A673 (cell line): ENCODE results near the gene NEU3. TPM values are rescaled to one million over a fixed set of nuclear protein-coding genes. Genes with fewer than 3 reads are reported as not detected.

ENCODE experiments used
- BruUV-seq: library from RNA; stranded (reverse); fragments of 400-500 nt; replicated peaks from 2 replicates; lab custom pipeline; 2021; lab: Mats Ljungman, UMichigan
- CTCF ChIA-PET: fragments of 300-600 bp; sonication (Branson Sonifier 250); formaldehyde crosslinking; loops from one replicate; lab custom pipeline; 2022; ENCODE audit warnings: antibody characterized with exemption; lab: Charles Lee
- POLR2A ChIA-PET: fragments of 300-600 bp; sonication (Branson Sonifier 250); formaldehyde crosslinking; loops from one replicate; lab custom pipeline; 2022; ENCODE audit warnings: antibody characterized with exemption; ENCODE audit not compliant: low non-redundant PET; lab: Charles Lee
- DNase-seq: peaks from one replicate; pipeline ENCODE4 v3.0.0-alpha.2; 2015; ENCODE audit warnings: low spot score
- H3K27ac ChIP-seq: fragments of 200-600 bp; sonication (generic); 2 replicates; pipeline ENCODE4 v1.5.1; 2016; ENCODE audit warnings: mixed run types, low read depth, mild to moderate bottlenecking, mixed read lengths, antibody characterized with exemption, low read length; ENCODE audit not compliant: poor library complexity, severe bottlenecking
- H3K27me3 ChIP-seq: fragments of 200-600 bp; sonication (generic); replicated peaks from 2 replicates; pipeline ENCODE4 v1.6.1; 2017; ENCODE audit warnings: mixed run types, low read depth, mild to moderate bottlenecking, mixed read lengths, antibody characterized with exemption, low read length; ENCODE audit not compliant: insufficient read depth, poor library complexity
- H3K36me3 ChIP-seq: fragments of 200-600 bp; sonication (generic); 2 replicates; pipeline ENCODE4 v1.6.1; 2016; ENCODE audit warnings: mixed run types, mild to moderate bottlenecking, mixed read lengths, antibody characterized with exemption, low read length; ENCODE audit not compliant: insufficient read depth, poor library complexity, severe bottlenecking
- H3K4me1 ChIP-seq: fragments of 200-600 bp; sonication (generic); 2 replicates; pipeline ENCODE4 v1.6.1; 2017; ENCODE audit warnings: mixed run types, mild to moderate bottlenecking, mixed read lengths, antibody characterized with exemption, low read length; ENCODE audit not compliant: insufficient read depth, poor library complexity, severe bottlenecking
- H3K4me3 ChIP-seq: fragments of 200-600 bp; sonication (generic); 2 replicates; pipeline ENCODE4 v1.5.1; 2016; ENCODE audit warnings: low read depth, mixed run types, mild to moderate bottlenecking, mixed read lengths, low read length; ENCODE audit not compliant: poor library complexity, severe bottlenecking
- H3K9me3 ChIP-seq: fragments of 200-600 bp; sonication (generic); 2 replicates; pipeline ENCODE4 v1.6.1; 2016; ENCODE audit warnings: mixed run types, low read depth, mild to moderate bottlenecking, mixed read lengths, antibody characterized with exemption, low read length; ENCODE audit not compliant: poor library complexity, severe bottlenecking
- CTCF ChIP-seq: fragments of 300-800, 200-600 bp; sonication (generic); conservative IDR thresholded peaks from 2 replicates; pipeline ENCODE4 v1.5.1; 2017; ENCODE audit warnings: low read depth, mild to moderate bottlenecking, antibody characterized with exemption, low read length, moderate library complexity, mixed read lengths
- EZH2 ChIP-seq: fragments of 200-600 bp; sonication (generic); IDR thresholded peaks from 2 replicates; pipeline ENCODE4 v1.6.1; 2017; ENCODE audit warnings: borderline replicate concordance, low read depth, mild to moderate bottlenecking, mixed read lengths, antibody characterized with exemption, low read length; ENCODE audit not compliant: poor library complexity, severe bottlenecking
- intact Hi-C: fragments of 100-400 bp; cut with micrococcal nuclease; formaldehyde crosslinking; loops from one replicate; pipeline ENCODE4 v1.10.0; 2022; ENCODE audit not compliant: unreplicated experiment
- total RNA-seq: library from RNA; stranded (reverse); gene quantifications from 2 replicates; pipeline ENCODE4 v1.2.3, GENCODE V29; 2021

Gene NEU3
- total RNA-seq, 1 experiment from 2014 or later: 11.5 TPM

GRCh38 chr11:74953451-74953850 is 35.3 kb upstream of the NEU3 start:
- no TSS peak for BruUV-seq
- no peak for TF ChIP-seq EZH2
- CTCF ChIA-PET: no interaction called here

GRCh38 chr11:74954199-74954598 is 34.5 kb upstream of the NEU3 start:
- Histone ChIP-seq H3K27ac (no peak overlapping the region), H3K27me3 (no peaks in the 10 kb centered on the region), H3K4me3 (no peak overlapping the region), H3K9me3 (peaks cover 6% of the 10 kb centered on the region), H3K4me1 (peaks cover 13% of the 10 kb centered on the region), H3K36me3 (peaks cover 18% of the 10 kb centered on the region)
- ChIA-PET CTCF (no interaction called here), POLR2A (interaction anchor here (0.6 kb wide), 1 partner anchor 1450 kb away, joined by 3 read pairs; no protein-coding TSS in a partner anchor)
- no TSS peak for BruUV-seq
- no peak for DNase-seq
- intact Hi-C loops: no loop called here
- no peak for TF ChIP-seq EZH2
- no peak for TF ChIP-seq CTCF

More at GRCh38 chr11:74953451-74953850, 35.3 kb upstream of the NEU3 start:
- H3K9me3 ChIP-seq: peaks cover 6% of the 10 kb centered on the region
- H3K4me1 ChIP-seq: peaks cover 13% of the 10 kb centered on the region
- no peak for DNase-seq
- H3K36me3 ChIP-seq: peaks cover 18% of the 10 kb centered on the region
- H3K4me3 ChIP-seq: no peak overlapping the region
- intact Hi-C loops: no loop called here
- H3K27me3 ChIP-seq: no peaks in the 10 kb centered on the region
- no peak overlapping the region for H3K27ac ChIP-seq
- POLR2A ChIA-PET: interaction anchor here (0.6 kb wide), 1 partner anchor 1451 kb away, joined by 3 read pairs; no protein-coding TSS in a partner anchor

GRCh38 chr11:74956397-74957015 is 32.2 kb upstream of the NEU3 start:
- no peak overlapping the region for H3K4me3 ChIP-seq
- BruUV-seq: no TSS peak
- peaks cover 6% of the 10 kb centered on the region for H3K9me3 ChIP-seq
- H3K4me1 ChIP-seq: peaks cover 20% of the 10 kb centered on the region
- intact Hi-C loops: no loop called here
- no peaks in the 10 kb centered on the region for H3K27me3 ChIP-seq
- no peak overlapping the region for H3K27ac ChIP-seq
- POLR2A ChIA-PET: no interaction called here
- H3K36me3 ChIP-seq: peaks cover 19% of the 10 kb centered on the region
- TF ChIP-seq EZH2 (no peak), CTCF (no peak)
- DNase-seq: no peak
- CTCF ChIA-PET: no interaction called here
